Measurements from ENCODE around the gene CAPN15.
A peak's percentile ranks its signal among the peaks of the same experiment; 100 is the strongest.

CAPN15 gene

DNA sequence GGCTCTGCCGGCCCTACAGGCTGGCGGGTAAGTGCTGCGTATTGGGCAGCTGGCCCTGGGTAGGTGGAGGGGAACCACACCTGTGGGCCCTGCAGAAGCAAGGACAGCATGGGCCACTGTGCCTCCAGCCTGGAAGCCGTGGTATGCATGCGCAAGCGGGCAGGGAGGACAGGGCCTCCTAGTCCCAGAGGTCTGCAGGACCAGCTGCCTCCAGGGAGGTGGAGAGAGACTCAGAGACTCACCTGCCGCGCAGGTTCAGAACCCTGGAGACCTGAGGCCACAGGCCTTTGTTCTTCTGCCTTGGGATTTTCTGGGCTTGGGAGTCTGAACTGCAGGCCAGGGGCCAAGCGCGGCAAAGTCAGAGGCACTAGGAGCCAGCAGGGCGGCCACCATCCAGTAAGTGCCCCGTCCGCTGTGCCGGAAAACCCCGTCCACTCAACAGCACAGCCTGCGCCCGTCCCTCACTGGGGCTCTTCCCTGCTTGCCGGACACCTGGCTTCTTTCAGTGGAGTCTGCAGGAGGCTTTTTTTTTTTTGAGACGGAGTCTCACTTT is 53.5 kb downstream of the CAPN15 start:
- Histone ChIP-seq H3K4me3 (ENCODE audit: insufficient read depth, low read depth, low read length) (no peak overlapping the region), H3K9me3 (ENCODE audit: control insufficient read depth, low read length) (no peaks in the 10 kb centered on the region), H3K36me3 (ENCODE audit: control insufficient read depth, insufficient read depth, low read length) (no peaks in the 10 kb centered on the region), H3K4me1 (ENCODE audit: control insufficient read depth, insufficient read depth, low read length) (peaks cover 7% of the 10 kb centered on the region), H3K27me3 (ENCODE audit: control insufficient read depth, insufficient read depth, low read length, poor library complexity, severe bottlenecking) (peaks cover 22% of the 10 kb centered on the region), H3K27ac (ENCODE audit: insufficient read depth, low read depth, low read length, poor library complexity, severe bottlenecking) (no peak overlapping the region)
- WGBS, 2 experiments: 96% methylated on average over 19 of the region's 19 CpGs

- Histone ChIP-seq H3K27ac (ENCODE audit: insufficient read depth, low read depth, low read length, poor library complexity, severe bottlenecking) (no peak overlapping the region), H3K36me3 (ENCODE audit: control insufficient read depth, insufficient read depth, low read length) (no peaks in the 10 kb centered on the region), H3K9me3 (ENCODE audit: control insufficient read depth, low read length) (no peaks in the 10 kb centered on the region), H3K27me3 (ENCODE audit: control insufficient read depth, insufficient read depth, low read length, poor library complexity, severe bottlenecking) (peaks cover 33% of the 10 kb centered on the region), H3K4me3 (ENCODE audit: insufficient read depth, low read depth, low read length) (no peak overlapping the region), H3K4me1 (ENCODE audit: control insufficient read depth, insufficient read depth, low read length) (peaks cover 7% of the 10 kb centered on the region)
- 84 to 87% methylated on average over 18 of the region's 18 CpGs for WGBS, 2 experiments
Measured at GRCh38 chr16:582218-582613, 54.7 kb downstream of the CAPN15 start.

GRCh38 chr16:582614-583331 is 55.3 kb downstream of the CAPN15 start:
- Histone ChIP-seq H3K36me3 (ENCODE audit: control insufficient read depth, insufficient read depth, low read length) (no peaks in the 10 kb centered on the region), H3K9me3 (ENCODE audit: control insufficient read depth, low read length) (no peaks in the 10 kb centered on the region), H3K27ac (ENCODE audit: insufficient read depth, low read depth, low read length, poor library complexity, severe bottlenecking) (no peak overlapping the region), H3K27me3 (ENCODE audit: control insufficient read depth, insufficient read depth, low read length, poor library complexity, severe bottlenecking) (peaks cover 34% of the 10 kb centered on the region), H3K4me1 (ENCODE audit: control insufficient read depth, insufficient read depth, low read length) (peaks cover 7% of the 10 kb centered on the region), H3K4me3 (ENCODE audit: insufficient read depth, low read depth, low read length) (no peak overlapping the region)
- WGBS, 2 experiments: 88 to 89% methylated on average over 21 of the region's 21 CpGs

DNA sequence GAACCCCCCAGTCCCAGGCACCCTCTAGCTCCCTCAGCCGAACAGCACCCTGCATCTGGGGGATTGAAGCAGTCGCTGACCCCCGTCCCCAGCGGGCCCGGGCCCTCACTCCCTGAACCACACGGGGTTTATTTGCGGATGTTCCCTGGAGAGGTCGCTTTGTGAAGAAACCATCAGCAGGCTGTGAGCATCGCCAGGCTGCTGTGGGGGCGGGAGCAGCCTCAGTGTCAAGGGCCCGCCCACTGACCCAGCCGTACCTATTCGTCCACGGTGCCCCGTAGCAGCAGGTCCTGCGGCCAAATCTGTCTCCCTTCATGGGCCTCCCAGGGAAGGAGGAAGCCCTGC is 55.9 kb downstream of the CAPN15 start:
- Histone ChIP-seq H3K27me3 (ENCODE audit: control insufficient read depth, insufficient read depth, low read length, poor library complexity, severe bottlenecking) (peaks cover 34% of the 10 kb centered on the region), H3K4me1 (ENCODE audit: control insufficient read depth, insufficient read depth, low read length) (peaks cover 7% of the 10 kb centered on the region), H3K36me3 (ENCODE audit: control insufficient read depth, insufficient read depth, low read length) (no peaks in the 10 kb centered on the region), H3K9me3 (ENCODE audit: control insufficient read depth, low read length) (no peaks in the 10 kb centered on the region), H3K4me3 (ENCODE audit: insufficient read depth, low read depth, low read length) (no peak overlapping the region), H3K27ac (ENCODE audit: insufficient read depth, low read depth, low read length, poor library complexity, severe bottlenecking) (no peak overlapping the region)
- WGBS, 2 experiments: 26 to 28% methylated on average over 16 of the region's 16 CpGs

DNA sequence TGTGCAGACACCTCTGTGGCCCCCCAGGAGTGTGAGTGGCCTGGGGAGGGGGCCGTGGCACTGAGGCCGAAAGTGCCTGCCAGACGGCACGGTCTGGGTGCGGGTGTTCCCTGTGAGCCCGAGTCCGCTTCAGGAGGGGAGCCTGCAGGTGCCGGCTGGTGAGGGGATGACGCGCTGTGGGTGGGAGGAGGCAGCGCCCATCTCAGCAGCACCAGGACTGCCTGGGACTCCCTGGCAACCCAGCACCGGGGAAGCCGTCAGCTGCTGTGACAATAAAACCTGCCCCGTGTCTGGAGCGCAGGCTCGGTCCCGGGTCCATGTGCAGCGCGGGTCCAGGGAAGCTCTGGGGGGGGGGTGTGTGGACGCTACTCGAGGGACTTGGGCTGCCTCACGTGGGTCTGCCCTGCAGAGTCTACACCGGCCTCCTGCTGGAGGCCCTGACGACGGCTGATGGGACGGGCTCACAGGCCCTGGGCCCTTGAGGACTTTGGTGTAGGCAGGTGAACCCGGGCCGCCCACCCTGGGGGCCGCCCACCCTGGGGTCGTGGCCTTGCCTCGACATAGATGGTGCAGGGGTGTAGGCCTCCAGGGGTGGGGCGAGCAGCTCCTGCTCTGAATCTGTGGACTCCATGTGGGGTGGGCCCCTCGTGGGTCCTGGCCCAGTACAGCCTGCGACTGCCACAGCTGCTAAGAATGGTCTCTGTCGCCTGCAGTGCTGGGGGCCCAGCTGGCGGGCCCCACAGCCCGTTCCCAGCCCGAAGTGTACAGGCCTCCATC is 56.5 kb downstream of the CAPN15 start:
- Histone ChIP-seq H3K27ac (ENCODE audit: insufficient read depth, low read depth, low read length, poor library complexity, severe bottlenecking) (no peak overlapping the region), H3K27me3 (ENCODE audit: control insufficient read depth, insufficient read depth, low read length, poor library complexity, severe bottlenecking) (peaks cover 34% of the 10 kb centered on the region), H3K9me3 (ENCODE audit: control insufficient read depth, low read length) (no peaks in the 10 kb centered on the region), H3K4me1 (ENCODE audit: control insufficient read depth, insufficient read depth, low read length) (peaks cover 7% of the 10 kb centered on the region), H3K36me3 (ENCODE audit: control insufficient read depth, insufficient read depth, low read length) (no peaks in the 10 kb centered on the region), H3K4me3 (ENCODE audit: insufficient read depth, low read depth, low read length) (no peak overlapping the region)
- 52 to 57% methylated on average over 38 of the region's 38 CpGs for WGBS, 2 experiments

GRCh38 chr16:585351-585750 is 57.8 kb downstream of the CAPN15 start:
- H3K27ac ChIP-seq (ENCODE audit: insufficient read depth, low read depth, low read length, poor library complexity, severe bottlenecking): no peak overlapping the region
- peaks cover 7% of the 10 kb centered on the region for H3K4me1 ChIP-seq (ENCODE audit: control insufficient read depth, insufficient read depth, low read length)
- no peaks in the 10 kb centered on the region for H3K36me3 ChIP-seq (ENCODE audit: control insufficient read depth, insufficient read depth, low read length)
- no peaks in the 10 kb centered on the region for H3K9me3 ChIP-seq (ENCODE audit: control insufficient read depth, low read length)
- no peak overlapping the region for H3K4me3 ChIP-seq (ENCODE audit: insufficient read depth, low read depth, low read length)
- WGBS, 2 experiments: 47 to 57% methylated on average over 10 of the region's 10 CpGs
- H3K27me3 ChIP-seq (ENCODE audit: control insufficient read depth, insufficient read depth, low read length, poor library complexity, severe bottlenecking): peaks cover 34% of the 10 kb centered on the region

DNA sequence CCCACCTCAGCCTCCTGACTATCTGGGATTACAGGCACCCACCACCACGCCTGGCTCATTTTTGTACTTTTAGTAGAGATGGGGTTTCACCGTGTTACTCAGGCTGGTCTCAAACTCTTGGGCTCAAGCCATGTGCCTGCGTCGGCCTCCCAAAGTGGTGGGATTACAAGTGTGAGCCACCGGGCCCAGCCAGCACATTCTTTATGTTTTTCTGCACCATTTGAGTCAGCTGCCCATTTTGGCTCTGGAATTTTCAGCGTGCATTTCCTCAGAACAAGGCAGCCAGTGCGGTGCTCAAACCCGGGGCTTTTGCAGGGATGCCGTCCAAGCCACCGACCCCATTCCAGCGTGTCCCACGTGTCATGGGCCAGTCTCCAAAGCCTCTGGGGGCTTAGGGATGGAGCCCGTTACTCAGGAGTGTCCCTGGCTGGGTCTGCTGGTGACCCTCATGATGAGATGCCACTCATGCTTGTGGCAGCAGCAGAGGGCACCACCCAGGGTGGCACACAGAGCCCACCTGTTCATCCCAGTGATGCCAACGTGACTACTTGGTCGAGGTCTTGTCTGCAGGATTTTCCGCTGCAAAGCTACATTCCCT is 58.6 kb downstream of the CAPN15 start:
- H3K36me3 ChIP-seq (ENCODE audit: control insufficient read depth, insufficient read depth, low read length): no peaks in the 10 kb centered on the region
- WGBS, 2 experiments: 72 to 74% methylated on average over 16 of the region's 16 CpGs
- no peaks in the 10 kb centered on the region for H3K9me3 ChIP-seq (ENCODE audit: control insufficient read depth, low read length)
- H3K27me3 ChIP-seq (ENCODE audit: control insufficient read depth, insufficient read depth, low read length, poor library complexity, severe bottlenecking): peaks cover 42% of the 10 kb centered on the region
- peaks cover 13% of the 10 kb centered on the region for H3K4me1 ChIP-seq (ENCODE audit: control insufficient read depth, insufficient read depth, low read length)
- H3K4me3 ChIP-seq (ENCODE audit: insufficient read depth, low read depth, low read length): no peak overlapping the region
- H3K27ac ChIP-seq (ENCODE audit: insufficient read depth, low read depth, low read length, poor library complexity, severe bottlenecking): no peak overlapping the region

GRCh38 chr16:586645-587590 is 59.4 kb downstream of the CAPN15 start:
- H3K4me3 ChIP-seq (ENCODE audit: insufficient read depth, low read depth, low read length): no peak overlapping the region
- H3K4me1 ChIP-seq (ENCODE audit: control insufficient read depth, insufficient read depth, low read length): peaks cover 15% of the 10 kb centered on the region
- peaks cover 44% of the 10 kb centered on the region for H3K27me3 ChIP-seq (ENCODE audit: control insufficient read depth, insufficient read depth, low read length, poor library complexity, severe bottlenecking)
- 90 to 94% methylated on average over 14 of the region's 14 CpGs for WGBS, 2 experiments
- H3K27ac ChIP-seq (ENCODE audit: insufficient read depth, low read depth, low read length, poor library complexity, severe bottlenecking): no peak overlapping the region
- H3K36me3 ChIP-seq (ENCODE audit: control insufficient read depth, insufficient read depth, low read length): no peaks in the 10 kb centered on the region
- no peaks in the 10 kb centered on the region for H3K9me3 ChIP-seq (ENCODE audit: control insufficient read depth, low read length)

- H3K4me1 ChIP-seq (ENCODE audit: control insufficient read depth, insufficient read depth, low read length): peaks cover 12% of the 10 kb centered on the region
- peaks cover 42% of the 10 kb centered on the region for H3K27me3 ChIP-seq (ENCODE audit: control insufficient read depth, insufficient read depth, low read length, poor library complexity, severe bottlenecking)
- 1% methylated on average over 21 of the region's 21 CpGs for WGBS, 2 experiments
- no peaks in the 10 kb centered on the region for H3K36me3 ChIP-seq (ENCODE audit: control insufficient read depth, insufficient read depth, low read length)
- H3K27ac ChIP-seq (ENCODE audit: insufficient read depth, low read depth, low read length, poor library complexity, severe bottlenecking): peak overlapping the region; percentile 87
- peak overlapping the region; percentile 92 for H3K4me3 ChIP-seq (ENCODE audit: insufficient read depth, low read depth, low read length)
- no peaks in the 10 kb centered on the region for H3K9me3 ChIP-seq (ENCODE audit: control insufficient read depth, low read length)
Measured at GRCh38 chr16:588639-588888, 61.1 kb downstream of the CAPN15 start.

All from ectodermal cell (in vitro differentiated cells).